ENCODE data around the gene TRAPPC8. TPM values are rescaled to one million over a fixed set of nuclear protein-coding genes. Genes with fewer than 3 reads are reported as not detected.

TRAPPC8 gene
- total RNA-seq, 1 donor from 2014 or later: 39.8 TPM

GRCh38 chr18:31850844-31851243 is 92.1 kb downstream of the TRAPPC8 start:
- peaks cover 26% of the 10 kb centered on the region for H3K36me3 Mint-ChIP-seq
- no peak overlapping the region for H3K27ac Mint-ChIP-seq
- DNase-seq (ENCODE audit: low spot score in 2 of 2, unreplicated experiment in 2 of 2): no peak
- no peak for TF ChIP-seq CTCF (IDR thresholded peaks at IDR 0.05; ENCODE audit: unreplicated experiment)
- H3K27me3 Mint-ChIP-seq (ENCODE audit: low read depth): no peaks in the 10 kb centered on the region
- no peak overlapping the region for H3K4me3 Mint-ChIP-seq
- H3K9me3 Mint-ChIP-seq: no peaks in the 10 kb centered on the region
- no peaks in the 10 kb centered on the region for H3K4me1 Mint-ChIP-seq

GRCh38 chr18:31840499-31840898 is 102.4 kb downstream of the TRAPPC8 start:
- Mint-ChIP-seq H3K36me3 (peaks cover 38% of the 10 kb centered on the region), H3K27me3 (ENCODE audit: low read depth) (no peaks in the 10 kb centered on the region), H3K4me3 (no peak overlapping the region), H3K27ac (no peak overlapping the region), H3K4me1 (no peaks in the 10 kb centered on the region), H3K9me3 (no peaks in the 10 kb centered on the region)
- no peak for TF ChIP-seq CTCF (IDR thresholded peaks at IDR 0.05; ENCODE audit: unreplicated experiment)
- no peak for DNase-seq (ENCODE audit: low spot score in 2 of 2, unreplicated experiment in 2 of 2)

- DNase-seq (ENCODE audit: low spot score in 2 of 2, unreplicated experiment in 2 of 2): no peak
- no peak for TF ChIP-seq CTCF (IDR thresholded peaks at IDR 0.05; ENCODE audit: unreplicated experiment)
- peaks cover 41% of the 10 kb centered on the region for H3K36me3 Mint-ChIP-seq
- no peaks in the 10 kb centered on the region for H3K27me3 Mint-ChIP-seq (ENCODE audit: low read depth)
- no peaks in the 10 kb centered on the region for H3K4me1 Mint-ChIP-seq
- no peaks in the 10 kb centered on the region for H3K9me3 Mint-ChIP-seq
- no peak overlapping the region for H3K27ac Mint-ChIP-seq
- no peak overlapping the region for H3K4me3 Mint-ChIP-seq
Observed at GRCh38 chr18:31837879-31838278, 105.0 kb downstream of the TRAPPC8 start.

- Mint-ChIP-seq H3K9me3 (no peaks in the 10 kb centered on the region), H3K36me3 (peaks cover 40% of the 10 kb centered on the region), H3K4me1 (no peaks in the 10 kb centered on the region), H3K27ac (no peak overlapping the region), H3K27me3 (ENCODE audit: low read depth) (no peaks in the 10 kb centered on the region), H3K4me3 (no peak overlapping the region)
- DNase-seq (ENCODE audit: low spot score in 2 of 2, unreplicated experiment in 2 of 2): no peak
- TF ChIP-seq CTCF (IDR thresholded peaks at IDR 0.05; ENCODE audit: unreplicated experiment): no peak
Observed at GRCh38 chr18:31835528-31836133, 107.3 kb downstream of the TRAPPC8 start.

- Mint-ChIP-seq H3K4me1 (no peaks in the 10 kb centered on the region), H3K36me3 (peaks cover 52% of the 10 kb centered on the region)
- no peak for TF ChIP-seq CTCF (IDR thresholded peaks at IDR 0.05; ENCODE audit: unreplicated experiment)
Observed at GRCh38 chr18:31831903-31832302, 111.0 kb downstream of the TRAPPC8 start.

GRCh38 chr18:31830686-31831085 is 112.2 kb downstream of the TRAPPC8 start:
- no peaks in the 10 kb centered on the region for H3K27me3 Mint-ChIP-seq (ENCODE audit: low read depth)
- TF ChIP-seq CTCF (IDR thresholded peaks at IDR 0.05; ENCODE audit: unreplicated experiment): no peak
- no peak overlapping the region for H3K27ac Mint-ChIP-seq
- no peak for DNase-seq (ENCODE audit: low spot score in 2 of 2, unreplicated experiment in 2 of 2)
- peaks cover 23% of the 10 kb centered on the region for H3K9me3 Mint-ChIP-seq
- H3K4me3 Mint-ChIP-seq: no peak overlapping the region
- peaks cover 48% of the 10 kb centered on the region for H3K36me3 Mint-ChIP-seq
- H3K4me1 Mint-ChIP-seq: no peaks in the 10 kb centered on the region

More at GRCh38 chr18:31831903-31832302, 111.0 kb downstream of the TRAPPC8 start:
- DNase-seq (ENCODE audit: low spot score in 2 of 2, unreplicated experiment in 2 of 2): no peak
- Mint-ChIP-seq H3K27ac (no peak overlapping the region), H3K27me3 (ENCODE audit: low read depth) (no peaks in the 10 kb centered on the region), H3K4me3 (no peak overlapping the region), H3K9me3 (peaks cover 18% of the 10 kb centered on the region)
